Measurements from ENCODE around the gene KCNA1.

The KCNA1 gene

GRCh38 chr12:4911316-4911994 lies 1.8 kb downstream of the KCNA1 start:
- DNase-seq (ENCODE audit: low read depth in 2 of 2) = no peak

GRCh38 chr12:4914720-4915119 lies 5.0 kb downstream of the KCNA1 start:
- DNase-seq (ENCODE audit: low read depth in 2 of 2) = no peak

GRCh38 chr12:4915752-4916151 lies 6.0 kb downstream of the KCNA1 start:
- no peak for DNase-seq (ENCODE audit: low read depth in 2 of 2)

- no peak for DNase-seq (ENCODE audit: low read depth in 2 of 2)
Measured at GRCh38 chr12:4918950-4919660, 9.4 kb downstream of the KCNA1 start.

GRCh38 chr12:4932576-4932975 lies 22.9 kb downstream of the KCNA1 start:
- DNase-seq (ENCODE audit: low read depth in 2 of 2) = no peak

- no peak for DNase-seq (ENCODE audit: low read depth in 2 of 2)
Measured at GRCh38 chr12:4933411-4933810, 23.7 kb downstream of the KCNA1 start.

- no peak for DNase-seq (ENCODE audit: low read depth in 2 of 2)
Measured at GRCh38 chr12:4934407-4935035, 24.8 kb downstream of the KCNA1 start.

GRCh38 chr12:4938900-4939299 lies 29.2 kb downstream of the KCNA1 start:
- DNase-seq (ENCODE audit: low read depth in 2 of 2) = no peak

- no peak for DNase-seq (ENCODE audit: low read depth in 2 of 2)
Measured at GRCh38 chr12:4939418-4940023, 29.8 kb downstream of the KCNA1 start.

GRCh38 chr12:4943067-4943937 lies 33.6 kb downstream of the KCNA1 start:
- no peak for DNase-seq (ENCODE audit: low read depth in 2 of 2)

- no peak for DNase-seq (ENCODE audit: low read depth in 2 of 2)
Measured at GRCh38 chr12:4943938-4944284, 34.2 kb downstream of the KCNA1 start.

- no peak for DNase-seq (ENCODE audit: low read depth in 2 of 2)
Measured at GRCh38 chr12:4947253-4947652, 37.5 kb downstream of the KCNA1 start.

GRCh38 chr12:4951083-4951482 lies 41.4 kb downstream of the KCNA1 start:
- no peak for DNase-seq (ENCODE audit: low read depth in 2 of 2)

GRCh38 chr12:4951601-4952000 lies 41.9 kb downstream of the KCNA1 start:
- no peak for DNase-seq (ENCODE audit: low read depth in 2 of 2)

- DNase-seq (ENCODE audit: low read depth in 2 of 2) = no peak
Measured at GRCh38 chr12:4954621-4955354, 45.1 kb downstream of the KCNA1 start.

- DNase-seq (ENCODE audit: low read depth in 2 of 2) = no peak
Measured at GRCh38 chr12:4956054-4956453, 46.3 kb downstream of the KCNA1 start.

GRCh38 chr12:4956968-4957367 lies 47.3 kb downstream of the KCNA1 start:
- DNase-seq (ENCODE audit: low read depth in 2 of 2) = no peak

GRCh38 chr12:4957761-4958160 lies 48.1 kb downstream of the KCNA1 start:
- DNase-seq (ENCODE audit: low read depth in 2 of 2) = no peak

GRCh38 chr12:4958697-4959375 lies 49.1 kb downstream of the KCNA1 start:
- DNase-seq (ENCODE audit: low read depth in 2 of 2) = no peak

- DNase-seq (ENCODE audit: low read depth in 2 of 2) = no peak
Measured at GRCh38 chr12:4959381-4959780, 49.7 kb downstream of the KCNA1 start.

- DNase-seq (ENCODE audit: low read depth in 2 of 2) = no peak
Measured at GRCh38 chr12:4960030-4960429, 50.3 kb downstream of the KCNA1 start.
